Measurements from ENCODE around the gene C16orf89. TPM values are rescaled to one million over a fixed set of nuclear protein-coding genes. Genes with fewer than 3 reads are reported as not detected.
"Not testable (repeated sequence)": the region's sequence is repeated elsewhere in the genome, so short reads cannot be mapped to it uniquely, and the experiment has no call there.

Gene C16orf89
- polyA plus RNA-seq, 3 donors: not detected

DNA sequence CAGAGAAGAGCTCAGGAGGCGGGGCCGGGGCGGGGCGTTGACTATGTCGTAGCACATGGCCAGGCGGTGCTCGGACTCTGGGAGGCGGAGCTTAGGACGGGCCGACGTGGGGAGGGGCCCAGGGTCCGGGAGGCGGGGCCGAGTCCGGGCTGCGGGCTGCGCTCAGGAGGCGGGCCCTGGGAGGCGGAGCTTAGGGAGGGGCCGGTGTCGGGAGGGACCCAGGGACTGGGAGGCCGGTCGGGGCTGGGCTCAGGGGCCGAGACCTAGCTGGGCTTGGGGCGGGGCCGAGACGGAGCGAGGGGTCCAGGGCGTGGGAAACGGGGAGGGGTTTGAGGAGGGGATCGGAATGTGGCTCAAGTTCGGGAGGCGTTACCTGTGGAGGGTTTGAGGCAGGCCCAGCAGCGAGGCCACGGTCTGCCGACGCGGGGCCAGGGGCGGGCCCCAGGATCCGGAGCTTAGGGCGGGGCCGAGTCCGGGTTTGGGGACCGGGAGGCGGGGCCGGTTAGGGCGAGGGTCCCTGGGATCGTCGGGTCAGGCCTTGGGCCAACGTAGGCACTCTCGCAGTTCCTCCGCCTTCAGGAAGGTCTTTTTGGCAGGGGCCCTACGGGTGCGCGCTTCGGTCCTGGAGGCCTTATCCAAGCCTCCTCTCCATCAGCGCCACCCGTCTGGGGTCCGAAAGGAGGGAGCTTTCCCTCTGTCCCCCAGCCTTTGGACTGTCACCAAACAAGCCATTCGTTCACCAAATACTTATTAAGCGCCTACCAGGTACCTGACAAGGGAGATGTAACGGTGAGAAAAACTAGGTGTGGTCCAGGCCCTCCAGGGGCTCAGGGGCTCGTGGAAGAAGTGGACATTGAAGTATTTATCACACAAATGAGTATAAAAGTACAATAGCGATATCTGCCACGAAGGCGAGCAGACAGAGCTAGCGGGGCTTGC, 32.7 kb upstream of the C16orf89 start:
- peak in 2 of 3 donors; percentile 11 to 33 for DNase-seq
- not testable (repeated sequence) for H3K79me2 ChIP-seq (ENCODE audit: insufficient read depth, low read length); H3K4me1 Mint-ChIP-seq; H3K9me3 ChIP-seq (replicated peaks in 1 of 2; ENCODE audit: control insufficient read depth in 1 of 2, insufficient read depth in 1 of 2, low read length in 2 of 2); H3K36me3 ChIP-seq (replicated peaks in 1 of 2; ENCODE audit: control insufficient read depth in 1 of 2, insufficient read depth in 2 of 2, low read length in 2 of 2); H4K20me1 ChIP-seq (ENCODE audit: insufficient read depth, low read length); H3K9me3 Mint-ChIP-seq; H3K27me3 ChIP-seq (ENCODE audit: control insufficient read depth in 2 of 2, insufficient read depth in 2 of 2, low read length in 2 of 2); H3K36me3 Mint-ChIP-seq
- Histone ChIP-seq H3K4me3 (replicated peaks in 1 of 3; ENCODE audit: low read depth in 2 of 3, low read length in 3 of 3) (peak overlapping the region; percentile 57 to 84 (median 76)), H2AFZ (ENCODE audit: insufficient read depth, low read depth, low read length, poor library complexity, severe bottlenecking) (peak overlapping the region; percentile 92), H3K4me2 (replicated peaks; ENCODE audit: extremely low read depth, low read length, poor library complexity, severe bottlenecking) (peak overlapping the region; percentile 31), H3K9ac (ENCODE audit: insufficient read depth, low read length, poor library complexity, severe bottlenecking) (peak overlapping the region; percentile 70), H3K4me1 (ENCODE audit: control insufficient read depth in 1 of 2, insufficient read depth in 2 of 2, low read length in 2 of 2) (peaks cover 10 to 12% of the 10 kb centered on the region in 2 donors), H3K27ac (ENCODE audit: low read depth in 1 of 2, low read length in 2 of 2) (peak overlapping the region; percentile 64 to 75)
- intact Hi-C loops (cut with micrococcal nuclease): loop anchor here in 1 of 2 donors (5.0 kb wide), 2 partner anchors 141 to 251 kb away; partner anchors contain the start of genes GLYR1, SEC14L5 and UBN1
- peak overlapping the region; percentile 92 to 97 (median 95) for H3K27ac Mint-ChIP-seq
- H3K27me3 Mint-ChIP-seq (ENCODE audit: low read depth in 3 of 3): peaks cover 26 to 36% (median 27%) of the 10 kb centered on the region in 3 donors
- peak overlapping the region; percentile 89 to 90 for H3K4me3 Mint-ChIP-seq
- WGBS (ENCODE audit: insufficient coverage): under 1% methylated on average over 27 of the region's 67 CpGs

DNA sequence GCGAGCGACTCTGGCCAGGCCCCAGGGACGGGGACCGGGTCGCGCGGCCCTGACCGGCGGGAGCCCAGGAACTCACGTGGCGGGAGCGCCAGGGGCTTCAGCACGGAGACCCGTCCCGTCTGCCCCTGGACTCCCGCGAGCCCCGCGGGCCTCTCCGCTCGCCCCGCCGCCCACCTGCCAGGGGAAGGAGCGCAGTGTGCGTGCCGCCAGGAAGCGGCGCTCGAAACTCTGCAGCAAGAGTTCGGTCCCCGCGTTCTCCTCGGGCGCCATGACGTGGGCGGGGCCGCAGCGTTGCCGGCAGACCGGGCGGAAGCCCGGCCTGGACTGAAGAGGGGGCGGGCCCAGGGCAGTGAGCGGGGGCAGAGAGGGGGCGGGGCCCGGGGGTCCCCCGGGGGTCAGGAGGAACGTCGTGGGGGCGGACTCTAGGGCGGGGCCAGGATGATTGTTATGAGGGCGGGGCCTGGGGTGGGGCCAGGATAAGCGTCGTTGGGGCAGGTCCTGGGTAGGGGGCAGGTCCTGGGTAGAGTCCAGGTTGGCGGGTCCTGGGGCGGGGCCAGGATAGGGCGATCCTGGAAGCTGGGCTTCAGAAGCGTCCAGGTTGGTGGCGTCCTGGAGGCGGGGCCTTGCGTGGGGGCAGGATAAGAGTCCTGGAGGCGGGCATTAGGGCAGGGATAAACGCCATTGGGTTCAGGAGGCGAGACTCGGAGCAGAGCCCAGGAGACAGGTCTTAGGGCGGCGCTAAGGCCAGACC, 31.9 kb upstream of the C16orf89 start, which contains the start of gene EEF2KMT:
EEF2KMT (minus strand) TSS at position 326 of the 751 bp plus-strand sequence; CDS start at position 270, 56 bp downstream.
- peaks cover 10 to 12% of the 10 kb centered on the region in 2 donors for H3K4me1 ChIP-seq (ENCODE audit: control insufficient read depth in 1 of 2, insufficient read depth in 2 of 2, low read length in 2 of 2)
- H2AFZ ChIP-seq (ENCODE audit: insufficient read depth, low read depth, low read length, poor library complexity, severe bottlenecking): peak within 1 kb of the TSS; percentile 92
- peak; percentile 97 to 98 (median 98) for DNase-seq
- H3K9me3 Mint-ChIP-seq; H3K36me3 Mint-ChIP-seq; H4K20me1 ChIP-seq (ENCODE audit: insufficient read depth, low read length); H3K9me3 ChIP-seq (replicated peaks in 1 of 2; ENCODE audit: control insufficient read depth in 1 of 2, insufficient read depth in 1 of 2, low read length in 2 of 2); H3K79me2 ChIP-seq (ENCODE audit: insufficient read depth, low read length); H3K27me3 ChIP-seq (ENCODE audit: control insufficient read depth in 2 of 2, insufficient read depth in 2 of 2, low read length in 2 of 2); H3K36me3 ChIP-seq (replicated peaks in 1 of 2; ENCODE audit: control insufficient read depth in 1 of 2, insufficient read depth in 2 of 2, low read length in 2 of 2); H3K4me1 Mint-ChIP-seq: not testable (repeated sequence)
- H3K27ac ChIP-seq (ENCODE audit: low read depth in 1 of 2, low read length in 2 of 2): peak within 1 kb of the TSS; percentile 64 to 75
- peak within 1 kb of the TSS; percentile 60 for H3K4me2 ChIP-seq (replicated peaks; ENCODE audit: extremely low read depth, low read length, poor library complexity, severe bottlenecking)
- H3K4me3 Mint-ChIP-seq: peak within 1 kb of the TSS; percentile 89 to 90
- peak within 1 kb of the TSS; percentile 92 to 97 (median 95) for H3K27ac Mint-ChIP-seq
- H3K4me3 ChIP-seq (replicated peaks in 1 of 3; ENCODE audit: low read depth in 2 of 3, low read length in 3 of 3): peak within 1 kb of the TSS; percentile 57 to 84 (median 76)
- intact Hi-C loops (cut with micrococcal nuclease): loop anchor here in 1 of 2 donors (5.0 kb wide), 2 partner anchors 140 to 250 kb away; partner anchors contain the start of genes GLYR1, SEC14L5 and UBN1
- WGBS (ENCODE audit: insufficient coverage): under 1% methylated on average over 64 of the region's 67 CpGs
- peak within 1 kb of the TSS; percentile 70 for H3K9ac ChIP-seq (ENCODE audit: insufficient read depth, low read length, poor library complexity, severe bottlenecking)
- H3K27me3 Mint-ChIP-seq (ENCODE audit: low read depth in 3 of 3): peaks cover 25 to 31% (median 28%) of the 10 kb centered on the region in 3 donors

GRCh38 chr16:5097061-5097469, 31.3 kb upstream of the C16orf89 start:
- Histone ChIP-seq H3K4me2 (replicated peaks; ENCODE audit: extremely low read depth, low read length, poor library complexity, severe bottlenecking) (peak overlapping the region; percentile 60), H3K9ac (ENCODE audit: insufficient read depth, low read length, poor library complexity, severe bottlenecking) (peak overlapping the region; percentile 70), H3K4me1 (ENCODE audit: control insufficient read depth in 1 of 2, insufficient read depth in 2 of 2, low read length in 2 of 2) (peaks cover 10 to 12% of the 10 kb centered on the region in 2 donors), H2AFZ (ENCODE audit: insufficient read depth, low read depth, low read length, poor library complexity, severe bottlenecking) (peak overlapping the region; percentile 92), H3K27ac (ENCODE audit: low read depth in 1 of 2, low read length in 2 of 2) (peak overlapping the region in 1 of 2 donors; percentile 56), H3K4me3 (replicated peaks in 1 of 3; ENCODE audit: low read depth in 2 of 3, low read length in 3 of 3) (peak overlapping the region; percentile 41 to 84 (median 76))
- H3K36me3 Mint-ChIP-seq; H3K27me3 ChIP-seq (ENCODE audit: control insufficient read depth in 2 of 2, insufficient read depth in 2 of 2, low read length in 2 of 2); H3K9me3 Mint-ChIP-seq; H4K20me1 ChIP-seq (ENCODE audit: insufficient read depth, low read length); H3K9me3 ChIP-seq (replicated peaks in 1 of 2; ENCODE audit: control insufficient read depth in 1 of 2, insufficient read depth in 1 of 2, low read length in 2 of 2); H3K79me2 ChIP-seq (ENCODE audit: insufficient read depth, low read length); H3K36me3 ChIP-seq (replicated peaks in 1 of 2; ENCODE audit: control insufficient read depth in 1 of 2, insufficient read depth in 2 of 2, low read length in 2 of 2): not testable (repeated sequence)
- Mint-ChIP-seq H3K4me1 (peaks cover 12% of the 10 kb centered on the region), H3K4me3 (peak overlapping the region; percentile 82 to 87), H3K27ac (peak overlapping the region; percentile 54 to 84 (median 73)), H3K27me3 (ENCODE audit: low read depth in 3 of 3) (peaks cover 22 to 28% (median 26%) of the 10 kb centered on the region in 3 donors)
- intact Hi-C loops (cut with micrococcal nuclease): loop anchor here in 1 of 2 donors (5.0 kb wide), 2 partner anchors 140 to 250 kb away; partner anchors contain the start of genes GLYR1, SEC14L5 and UBN1
- peak in 2 of 3 donors; percentile 3 to 34 for DNase-seq
- WGBS (ENCODE audit: insufficient coverage): under 1% methylated on average over 22 of the region's 23 CpGs

Data from CD14-positive monocyte (primary cell).